Glomerular endothelial cell (primary cell): ENCODE measurements around the gene PNMA1. TPM values are rescaled to one million over a fixed set of nuclear protein-coding genes. Genes with fewer than 3 reads are reported as not detected.

Source experiments
- DNase-seq: peaks from one replicate; pipeline ENCODE4 v3.0.0-alpha.2; 2011; ENCODE audit warnings: low read depth, low spot score; ENCODE audit errors: extremely low read depth
- total RNA-seq: library from RNA; depleted of rRNA; stranded (reverse); fragments of >200 nt; gene quantifications from 2 replicates; pipeline ENCODE4 v1.2.3, GENCODE V29; 2015

Gene PNMA1
- total RNA-seq, 1 donor from 2014 or later, result 44.9 TPM

DNA sequence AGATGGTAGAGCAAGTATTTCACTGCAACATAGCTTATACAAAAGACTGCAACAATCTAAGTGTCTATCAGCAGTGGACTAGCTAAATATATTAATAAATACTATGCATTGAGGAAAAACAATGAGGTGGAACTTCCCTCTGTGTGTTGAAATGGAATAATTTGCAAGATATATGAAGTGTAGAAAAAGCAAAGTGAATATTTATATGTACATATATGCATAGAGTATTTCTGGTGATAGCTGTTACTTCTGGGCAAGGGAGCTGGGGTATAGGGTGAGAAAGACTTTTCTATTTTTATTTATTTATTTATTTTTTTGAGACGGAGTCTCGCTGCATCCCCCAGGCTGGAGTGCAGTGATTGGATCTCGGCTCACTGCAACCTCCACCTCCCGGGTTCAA lies 35.5 kb downstream of the PNMA1 start:
- no peak for DNase-seq

DNA sequence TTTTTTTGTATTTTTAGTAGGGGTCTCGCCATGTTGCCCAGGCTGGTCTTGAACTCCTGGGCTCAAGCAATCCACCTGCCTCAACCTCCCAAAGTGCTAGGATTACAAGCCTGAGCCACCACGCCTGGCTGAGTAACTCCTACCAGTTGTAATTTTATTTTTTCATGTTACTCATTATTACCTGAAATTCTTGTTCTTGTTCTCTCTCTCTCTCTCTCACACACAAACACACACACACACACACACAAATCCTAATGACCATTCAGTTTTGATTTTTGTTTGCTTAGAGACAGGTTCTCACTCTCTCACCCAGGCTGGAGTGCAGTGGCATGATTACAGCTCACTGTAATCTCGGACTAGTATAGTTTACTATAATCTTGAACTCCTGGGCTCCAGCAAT lies 39.2 kb downstream of the PNMA1 start:
- DNase-seq, result no peak

DNA sequence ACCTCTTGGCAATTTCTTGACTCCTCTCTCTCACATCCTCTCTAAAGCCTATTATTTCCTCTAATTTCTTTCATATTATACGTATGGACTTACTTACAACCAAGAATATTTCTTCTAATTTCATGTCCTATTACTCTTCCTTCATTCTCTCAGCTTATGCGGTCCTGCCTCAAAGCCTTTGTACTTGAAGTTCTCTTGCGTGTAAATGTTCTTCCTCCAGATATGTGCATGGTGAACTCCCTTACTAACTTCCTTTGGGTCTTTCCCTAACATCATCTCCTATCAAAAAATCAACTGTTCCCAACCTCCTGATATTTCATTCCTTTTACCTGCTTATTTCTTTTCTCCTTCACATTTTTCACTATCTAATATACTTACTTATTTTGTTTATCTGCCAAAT lies 46.3 kb downstream of the PNMA1 start:
- DNase-seq, result no peak

DNA sequence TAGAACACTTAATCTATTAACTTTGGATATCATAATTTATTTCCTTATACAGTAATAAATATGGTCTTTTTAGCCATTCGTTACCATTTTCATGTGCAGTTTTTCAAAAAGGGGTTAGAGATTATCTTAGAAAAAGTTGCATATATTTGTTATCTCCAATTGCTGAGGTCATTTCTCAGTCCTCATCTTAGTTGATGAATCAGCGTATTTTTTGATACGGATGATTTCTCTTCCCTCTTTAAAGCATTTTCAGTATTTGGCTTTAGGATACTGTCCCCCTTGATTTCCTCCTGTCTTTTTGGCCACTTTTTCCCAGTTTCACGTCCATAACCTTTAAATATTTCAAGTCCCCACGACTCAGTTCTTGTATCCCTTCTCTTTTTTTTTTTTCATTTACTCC lies 47.6 kb downstream of the PNMA1 start:
- no peak for DNase-seq

DNA sequence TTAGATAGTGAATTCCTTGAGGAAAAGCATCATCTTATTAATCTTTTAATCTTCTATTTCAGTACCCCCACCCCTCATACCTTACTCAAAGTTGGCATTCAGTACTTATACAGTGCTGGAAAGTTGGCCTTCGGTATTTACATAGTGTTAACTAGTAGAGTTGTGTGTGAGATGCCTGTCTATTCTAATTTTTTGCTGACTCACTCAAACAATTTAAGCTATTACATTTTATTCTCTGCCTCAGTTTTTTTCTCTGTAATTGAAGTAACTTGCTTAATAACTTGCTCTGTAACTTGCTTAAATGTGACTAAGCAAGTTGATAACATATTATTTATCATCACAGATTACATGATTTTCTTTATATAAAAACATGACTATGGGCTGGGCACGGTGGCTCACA lies 49.1 kb downstream of the PNMA1 start:
- no peak for DNase-seq

DNA sequence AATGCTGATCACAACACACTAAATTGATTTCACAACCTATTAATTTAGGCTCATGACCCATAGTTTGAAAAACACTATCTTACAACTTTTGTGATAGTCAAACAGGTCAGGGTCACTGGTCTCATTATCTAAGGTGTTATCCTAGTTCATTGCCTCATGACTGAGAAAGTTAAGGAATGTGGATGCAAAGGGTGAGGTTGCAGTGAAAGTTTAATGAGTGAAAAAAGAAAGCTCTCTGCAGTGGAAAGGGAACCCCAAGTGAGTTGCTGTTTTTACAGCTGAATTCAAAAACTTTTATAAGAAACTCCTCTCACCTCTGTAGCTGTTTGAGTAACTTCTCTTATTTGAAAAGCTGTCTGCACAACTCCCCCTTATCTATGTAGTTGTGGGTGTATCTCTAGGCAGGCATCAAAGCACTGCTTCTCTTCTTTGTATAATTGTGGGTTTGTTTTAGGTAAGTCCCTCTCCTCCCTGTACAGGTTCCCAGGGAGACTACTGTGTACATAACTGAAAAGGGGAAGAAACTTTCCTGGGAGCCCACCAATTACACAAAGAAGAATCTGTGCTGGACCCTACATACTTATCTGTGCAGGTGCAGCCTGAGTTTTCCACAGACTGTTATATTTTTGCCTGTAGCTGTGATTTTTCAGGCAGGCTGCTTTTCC lies 50.5 kb downstream of the PNMA1 start:
- DNase-seq, result no peak

DNA sequence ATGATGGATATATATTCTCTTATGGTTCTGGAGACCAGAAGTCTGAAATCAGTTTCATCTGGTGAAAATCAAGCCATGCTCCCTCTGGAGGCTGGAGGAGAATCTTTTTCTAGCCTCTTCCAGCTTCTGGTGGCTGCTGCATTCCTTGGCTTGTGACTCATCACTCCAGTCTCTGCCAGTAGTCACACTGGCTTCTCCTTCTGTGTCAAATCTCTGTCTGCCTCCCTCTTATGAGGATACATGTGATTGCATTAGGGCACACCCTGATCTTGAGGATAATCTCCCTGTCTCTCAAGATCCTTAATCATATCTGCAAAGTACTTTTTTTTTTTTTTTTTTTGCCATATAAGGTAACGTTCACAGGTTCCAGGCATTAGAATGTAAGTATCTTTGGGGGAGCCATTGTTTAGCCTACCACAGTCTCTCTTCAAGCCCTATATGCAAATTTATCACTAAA lies 51.7 kb downstream of the PNMA1 start:
- DNase-seq, result peak; percentile 50

DNA sequence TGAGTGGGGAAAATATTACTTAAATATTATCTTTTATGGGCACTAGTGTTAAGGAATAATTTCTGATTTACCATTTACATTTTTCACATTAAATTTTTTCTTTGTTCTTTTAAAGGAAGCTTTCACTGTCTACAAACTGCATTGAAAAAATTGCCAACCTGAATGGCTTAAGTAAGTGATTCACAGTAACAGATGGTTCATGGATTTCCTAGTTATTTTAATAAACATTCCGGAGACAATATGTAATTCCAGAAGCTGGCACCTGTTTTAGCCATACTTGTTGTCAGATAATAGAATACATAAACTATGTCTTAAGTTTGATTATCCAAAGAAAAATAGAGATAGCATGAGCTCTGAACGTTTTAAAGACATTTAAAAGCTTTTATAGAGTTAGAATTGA lies 52.3 kb downstream of the PNMA1 start:
- no peak for DNase-seq

Other genes starting within 250 kb of the PNMA1 start
- 17.1 and 24.6 TPM in 2 replicates for gene RIOX1, start 223.5 kb downstream of the PNMA1 start, total RNA-seq
- gene ACOT1, start 177.2 kb downstream of the PNMA1 start, total RNA-seq, result 3.5 and 3.6 TPM in 2 replicates
- not detected in 2 replicates for gene HEATR4, start 155.4 kb downstream of the PNMA1 start, total RNA-seq
- 18.6 and 24.7 TPM in 2 replicates for gene ACOT2, start 145.2 kb downstream of the PNMA1 start, total RNA-seq
- 0.29 and 1.4 TPM in 2 replicates for gene ACOT4, start 122.5 kb downstream of the PNMA1 start, total RNA-seq
- not detected in 2 replicates for gene ACOT6, start 101.9 kb downstream of the PNMA1 start, total RNA-seq
- 3.9 and 4.0 TPM in 2 replicates for gene DNAL1, start 69.4 kb downstream of the PNMA1 start, total RNA-seq
- 1.9 and 2.8 TPM in 2 replicates for gene PTGR2, start 137.4 kb upstream of the PNMA1 start, total RNA-seq
- 34.5 and 36.5 TPM in 2 replicates for gene ZNF410, start 172.5 kb upstream of the PNMA1 start, total RNA-seq
- gene FAM161B, start 235.7 kb upstream of the PNMA1 start, total RNA-seq, result 4.3 and 4.8 TPM in 2 replicates
- gene COQ6, start 235.9 kb upstream of the PNMA1 start, total RNA-seq, result 20.5 and 29.4 TPM in 2 replicates